ENCODE results near the gene OR52R1.

The OR52R1 gene

GRCh38 chr11:4768094-4768493 is 36.1 kb downstream of the OR52R1 start:
- TF ChIP-seq YY1 (IDR thresholded peaks at IDR 0.05; ENCODE audit: low read depth) (no peak), TAF1 (IDR thresholded peaks at IDR 0.05; ENCODE audit: low read depth) (no peak), CEBPB (IDR thresholded peaks at IDR 0.05) (no peak)

GRCh38 chr11:4766420-4767043 is 37.6 kb downstream of the OR52R1 start:
- TF ChIP-seq CEBPB (IDR thresholded peaks at IDR 0.05), result no peak
- no peak for TF ChIP-seq REST (IDR thresholded peaks at IDR 0.05; ENCODE audit: low read depth)
- TF ChIP-seq RAD21 (IDR thresholded peaks at IDR 0.05; ENCODE audit: low read depth), result no peak
- no peak for TF ChIP-seq TCF12 (IDR thresholded peaks at IDR 0.05; ENCODE audit: low read depth)
- no peak for TF ChIP-seq TAF1 (IDR thresholded peaks at IDR 0.05; ENCODE audit: low read depth)
- no peak for TF ChIP-seq YY1 (IDR thresholded peaks at IDR 0.05; ENCODE audit: low read depth)
- TF ChIP-seq EGR1 (IDR thresholded peaks at IDR 0.05), result no peak
- no peak for TF ChIP-seq USF1 (IDR thresholded peaks at IDR 0.05)
- no peak for TF ChIP-seq CREB1 (IDR thresholded peaks at IDR 0.05; ENCODE audit: low read depth)
- TF ChIP-seq FOXM1 (IDR thresholded peaks at IDR 0.05; ENCODE audit: borderline replicate concordance, low read depth), result no peak
- no peak for TF ChIP-seq EP300 (IDR thresholded peaks at IDR 0.05; ENCODE audit: borderline replicate concordance)
- TF ChIP-seq TEAD4 (IDR thresholded peaks at IDR 0.05), result no peak
- TF ChIP-seq ZBTB7A (IDR thresholded peaks at IDR 0.05; ENCODE audit: low read depth), result no peak

GRCh38 chr11:4763096-4763495 is 41.1 kb downstream of the OR52R1 start:
- TF ChIP-seq TCF12 (IDR thresholded peaks at IDR 0.05; ENCODE audit: low read depth), result no peak
- no peak for TF ChIP-seq YY1 (IDR thresholded peaks at IDR 0.05; ENCODE audit: low read depth)
- no peak for TF ChIP-seq MAX (IDR thresholded peaks at IDR 0.05)
- no peak for TF ChIP-seq USF1 (IDR thresholded peaks at IDR 0.05)
